Mucosa of descending colon (tissue), 3 donors: ENCODE results near the gene GNB1. TPM values are rescaled to one million over a fixed set of nuclear protein-coding genes. Genes with fewer than 3 reads are reported as not detected.

Source experiments
- ATAC-seq: fragments of 200-7000 bp; cut with Tn5 transposase; one replicate; pipeline ENCODE4 v1.9.1; 2020; ENCODE audit warnings: mild to moderate bottlenecking, moderate library complexity
- DNase-seq, 3 donors: peaks; one replicate each; pipeline ENCODE4 v3.0.0-alpha.2; 2020
- H3K36me3 ChIP-seq: fragments of 200-600 bp; one replicate; pipeline ENCODE4 v1.8.0; 2021; ENCODE audit warnings: low read depth, mild to moderate bottlenecking
- H3K4me1 ChIP-seq: fragments of 200-600 bp; one replicate; pipeline ENCODE4 v1.8.0; 2021; ENCODE audit warnings: low read depth, mild to moderate bottlenecking
- H3K4me3 ChIP-seq: fragments of 200-600 bp; one replicate; pipeline ENCODE4 v1.8.0; 2021; ENCODE audit warnings: mild to moderate bottlenecking
- H3K9me3 ChIP-seq: fragments of 200-600 bp; one replicate; pipeline ENCODE4 v1.8.0; 2021; ENCODE audit warnings: mild to moderate bottlenecking
- CTCF ChIP-seq: fragments of 200-600 bp; IDR thresholded peaks from one replicate; pipeline ENCODE4 v1.8.0; 2022; ENCODE audit warnings: antibody characterized with exemption, mild to moderate bottlenecking
- intact Hi-C, 2 donors: fragments of 100-400 bp; cut with DNase I in 1 of 2; cut with micrococcal nuclease in 1 of 2; formaldehyde crosslinking; loops; one replicate each; pipeline versions ENCODE4 v1.11.0 to v1.11.1; 2022; cut with DNase I, micrococcal nuclease
- total RNA-seq, 3 donors: library from RNA; stranded (reverse); fragmentation: NEBNext Ultra II Directional in 2 of 3; extraction: Animal tissue kit (Norgen Biotek cat#: 25700) in 2 of 3; gene quantifications; one replicate each; pipeline versions ENCODE4 v1.2.1 to v1.2.4, GENCODE V29; 2021 to 2023
- donor health status: DM: no; HTN: no; CAD: no; lungs with moderate emphysema.
- donor health status: DM: no; HTN: no; CAD: no.
- donor health status: DM: no; HTN: yes; CAD: no.

The GNB1 gene
- total RNA-seq, 3 donors from 2014 or later = 314 to 329 (median 318) TPM

GRCh38 chr1:1921459-1921862, 30.6 kb upstream of the GNB1 start:
- no peaks in the 10 kb centered on the region for H3K9me3 ChIP-seq
- no peak for TF ChIP-seq CTCF
- ATAC-seq (no peak), DNase-seq (no peak)
- H3K4me3 ChIP-seq = no peak overlapping the region
- intact Hi-C loops = no loop called here
- H3K36me3 ChIP-seq = peaks cover 4% of the 10 kb centered on the region
- H3K4me1 ChIP-seq = peaks cover 27% of the 10 kb centered on the region

- peak in 1 of 3 donors; percentile 69 for DNase-seq
- intact Hi-C loops = no loop called here
- H3K4me1 ChIP-seq = peaks cover 32% of the 10 kb centered on the region
- peaks cover 4% of the 10 kb centered on the region for H3K36me3 ChIP-seq
- no peak for ATAC-seq
- TF ChIP-seq CTCF = no peak
- no peaks in the 10 kb centered on the region for H3K9me3 ChIP-seq
- no peak overlapping the region for H3K4me3 ChIP-seq
Observed at GRCh38 chr1:1920608-1921458, 29.9 kb upstream of the GNB1 start.

- DNase-seq (peak in 1 of 3 donors; percentile 72), ATAC-seq (no peak)
- no peak for TF ChIP-seq CTCF
- intact Hi-C loops = no loop called here
- H3K9me3 ChIP-seq = no peaks in the 10 kb centered on the region
- no peak overlapping the region for H3K4me3 ChIP-seq
- peaks cover 34% of the 10 kb centered on the region for H3K4me1 ChIP-seq
- H3K36me3 ChIP-seq = peaks cover 4% of the 10 kb centered on the region
Observed at GRCh38 chr1:1920057-1920607, 29.2 kb upstream of the GNB1 start.

- no peak for TF ChIP-seq CTCF
- DNase-seq = peak; percentile 100
- Histone ChIP-seq H3K9me3 (no peaks in the 10 kb centered on the region), H3K36me3 (peaks cover 4% of the 10 kb centered on the region), H3K4me3 (peak overlapping the region; percentile 25), H3K4me1 (peaks cover 34% of the 10 kb centered on the region)
- ATAC-seq = peak; percentile 87
- intact Hi-C loops = loop anchor here in 1 of 2 donors (10.0 kb wide), 1 partner anchor 225 kb away; the partner anchor contains the start of gene SLC35E2B
Observed at GRCh38 chr1:1919304-1920056, 28.6 kb upstream of the GNB1 start.

- peaks cover 4% of the 10 kb centered on the region for H3K36me3 ChIP-seq
- H3K4me3 ChIP-seq = peak within 1 kb of the TSS; percentile 25
- no peaks in the 10 kb centered on the region for H3K9me3 ChIP-seq
- ATAC-seq (peak; percentile 32), DNase-seq (peak in 1 of 3 donors; percentile 91)
- H3K4me1 ChIP-seq = peaks cover 34% of the 10 kb centered on the region
- intact Hi-C loops = loop anchor here in 1 of 2 donors (10.0 kb wide), 1 partner anchor 224 kb away; the partner anchor contains the start of gene SLC35E2B
- TF ChIP-seq CTCF = no peak
Observed at GRCh38 chr1:1918901-1919303, 28.0 kb upstream of the GNB1 start, which contains the start of gene TMEM52. TSS of gene TMEM52 (minus strand) at chr1:1919279. CDS start at chr1:1919265, 14 bp downstream.
